NB4 (cell line): ENCODE measurements around the gene ALPP.

ENCODE experiments used
- CTCF ChIP-seq: IDR thresholded peaks from one replicate; pipeline ENCODE4 v1.5.1; 2012; ENCODE audit warnings: low read depth, low read length
- MYC ChIP-seq: IDR thresholded peaks from 2 replicates; pipeline ENCODE4 v1.6.1; 2011; ENCODE audit warnings: low read depth, low read length

- TF ChIP-seq CTCF (no peak), MYC (no peak)
Measured at GRCh38 chr2:232340171-232340935, 38.2 kb upstream of the ALPP start.
